ENCODE results near the gene CSF3R. TPM values are rescaled to one million over a fixed set of nuclear protein-coding genes. Genes with fewer than 3 reads are reported as not detected.

CSF3R gene
- total RNA-seq, 3 donors from 2014 or later (not counting 1 experiment from before 2014, with no cell fraction given) = 5.7 to 74.9 (median 11.7) TPM

DNA sequence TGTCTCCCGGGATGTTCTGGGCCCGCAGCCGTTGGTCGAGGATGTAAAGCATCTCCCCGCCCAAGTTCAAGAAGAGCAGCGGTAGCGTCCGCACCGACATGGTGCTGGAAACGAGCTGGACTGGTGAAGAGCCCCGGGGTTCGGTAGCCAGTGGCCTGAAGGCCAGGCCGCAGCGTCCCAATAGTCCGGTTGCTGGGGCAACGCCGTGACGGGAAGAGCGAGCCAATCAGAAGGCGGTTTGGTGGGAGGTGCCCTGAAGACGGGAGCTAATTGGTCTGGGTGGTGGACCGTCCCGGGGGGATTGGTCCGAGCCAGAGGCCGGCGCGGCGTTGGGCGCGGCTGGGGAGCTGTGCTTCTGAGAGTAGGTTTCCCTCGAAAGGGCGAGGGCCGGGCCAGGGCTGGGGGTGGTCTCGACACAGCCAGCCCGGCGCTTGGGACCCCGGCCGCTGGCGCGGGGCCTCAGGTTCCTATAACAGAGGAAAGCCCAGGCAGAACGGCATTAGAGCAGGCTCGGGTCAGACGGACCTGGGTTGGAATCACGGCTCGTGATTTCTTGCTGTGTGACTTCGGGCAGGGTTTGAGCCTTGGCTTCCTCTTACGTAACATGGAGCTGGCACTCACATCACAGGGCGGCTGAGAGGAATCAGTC, 32.3 kb downstream of the CSF3R start, which contains the start of gene OSCP1:
OSCP1 (minus strand) TSS at position 182 of the 649 bp plus-strand sequence; CDS start at position 100, 82 bp downstream.
- Histone ChIP-seq H3K4me3 (ENCODE audit: low read length) (peak within 1 kb of the TSS; percentile 77), H3K27ac (ENCODE audit: low read length) (peak within 1 kb of the TSS; percentile 92), H3K36me3 (ENCODE audit: control insufficient read depth, insufficient read depth, low read length) (peaks cover 9% of the 10 kb centered on the region), H3K4me1 (ENCODE audit: control insufficient read depth, insufficient read depth, low read length) (peaks cover 16% of the 10 kb centered on the region), H3K27me3 (ENCODE audit: control insufficient read depth, insufficient read depth, low read length) (no peaks in the 10 kb centered on the region), H3K9me3 (ENCODE audit: control insufficient read depth, insufficient read depth, low read length) (no peaks in the 10 kb centered on the region)
- ATAC-seq = peak; percentile 97 to 99 (median 98)
- H3K9me3 Mint-ChIP-seq = no peaks in the 10 kb centered on the region
- H3K36me3 Mint-ChIP-seq = no peaks in the 10 kb centered on the region
- TF ChIP-seq, protein P1, sequence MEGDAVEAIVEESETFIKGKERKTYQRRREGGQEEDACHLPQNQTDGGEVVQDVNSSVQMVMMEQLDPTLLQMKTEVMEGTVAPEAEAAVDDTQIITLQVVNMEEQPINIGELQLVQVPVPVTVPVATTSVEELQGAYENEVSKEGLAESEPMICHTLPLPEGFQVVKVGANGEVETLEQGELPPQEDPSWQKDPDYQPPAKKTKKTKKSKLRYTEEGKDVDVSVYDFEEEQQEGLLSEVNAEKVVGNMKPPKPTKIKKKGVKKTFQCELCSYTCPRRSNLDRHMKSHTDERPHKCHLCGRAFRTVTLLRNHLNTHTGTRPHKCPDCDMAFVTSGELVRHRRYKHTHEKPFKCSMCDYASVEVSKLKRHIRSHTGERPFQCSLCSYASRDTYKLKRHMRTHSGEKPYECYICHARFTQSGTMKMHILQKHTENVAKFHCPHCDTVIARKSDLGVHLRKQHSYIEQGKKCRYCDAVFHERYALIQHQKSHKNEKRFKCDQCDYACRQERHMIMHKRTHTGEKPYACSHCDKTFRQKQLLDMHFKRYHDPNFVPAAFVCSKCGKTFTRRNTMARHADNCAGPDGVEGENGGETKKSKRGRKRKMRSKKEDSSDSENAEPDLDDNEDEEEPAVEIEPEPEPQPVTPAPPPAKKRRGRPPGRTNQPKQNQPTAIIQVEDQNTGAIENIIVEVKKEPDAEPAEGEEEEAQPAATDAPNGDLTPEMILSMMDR (IDR thresholded peaks at IDR 0.05) = no peak
- DNase-seq = peak; percentile 85 to 95
- no peaks in the 10 kb centered on the region for H3K27me3 Mint-ChIP-seq (ENCODE audit: low read depth in 2 of 2)
- 2% methylated on average over 48 of the region's 48 CpGs for WGBS (ENCODE audit: insufficient coverage)
- peak within 1 kb of the TSS; percentile 88 for H3K4me3 Mint-ChIP-seq
- H3K27ac Mint-ChIP-seq = peak within 1 kb of the TSS; percentile 87 to 96
- intact Hi-C loops (cut with micrococcal nuclease) = loop anchor here (1.0 kb wide), 1 partner anchor 14 kb away; the partner anchor contains the start of gene MRPS15
- peaks cover 14 to 19% of the 10 kb centered on the region in 2 donors for H3K4me1 Mint-ChIP-seq

DNA sequence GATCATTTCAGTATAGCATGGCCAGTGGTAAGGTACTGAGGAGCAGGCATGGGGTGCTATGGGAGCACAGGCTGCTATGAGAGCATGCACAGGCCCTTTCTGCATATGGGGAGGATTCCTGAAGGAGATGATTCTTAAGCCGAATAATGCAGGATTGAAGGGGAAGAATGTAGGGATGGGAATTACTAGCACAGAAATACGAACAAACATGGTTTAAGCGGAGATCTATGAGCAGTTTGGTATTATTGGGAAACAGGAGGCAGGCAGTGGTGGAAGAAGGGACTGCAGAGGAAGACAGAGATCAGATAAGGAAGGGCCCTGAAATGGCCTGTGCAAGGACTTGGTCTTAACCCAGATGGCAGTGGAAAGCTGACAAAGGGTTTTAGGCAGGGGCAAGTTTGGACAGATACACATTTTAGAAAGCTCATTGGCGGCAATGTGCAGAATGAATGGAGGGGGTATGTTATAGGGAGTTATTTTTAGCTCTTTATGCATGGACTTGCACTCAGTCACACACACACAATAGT, 34.1 kb downstream of the CSF3R start:
- DNase-seq (no peak), ATAC-seq (no peak)
- Histone ChIP-seq H3K9me3 (ENCODE audit: control insufficient read depth, insufficient read depth, low read length) (no peaks in the 10 kb centered on the region), H3K27me3 (ENCODE audit: control insufficient read depth, insufficient read depth, low read length) (no peaks in the 10 kb centered on the region), H3K36me3 (ENCODE audit: control insufficient read depth, insufficient read depth, low read length) (no peaks in the 10 kb centered on the region), H3K27ac (ENCODE audit: low read length) (no peak overlapping the region), H3K4me1 (ENCODE audit: control insufficient read depth, insufficient read depth, low read length) (peaks cover 16% of the 10 kb centered on the region), H3K4me3 (ENCODE audit: low read length) (no peak overlapping the region)
- no peaks in the 10 kb centered on the region for H3K9me3 Mint-ChIP-seq
- intact Hi-C loops (cut with micrococcal nuclease) = no loop called here
- H3K27ac Mint-ChIP-seq = peak overlapping the region; percentile 87 to 96
- no peaks in the 10 kb centered on the region for H3K36me3 Mint-ChIP-seq
- 96% methylated on average over 4 of the region's 4 CpGs for WGBS (ENCODE audit: insufficient coverage)
- TF ChIP-seq, protein P1 (IDR thresholded peaks at IDR 0.05) = no peak
- no peaks in the 10 kb centered on the region for H3K27me3 Mint-ChIP-seq (ENCODE audit: low read depth in 2 of 2)
- H3K4me3 Mint-ChIP-seq = peak overlapping the region; percentile 88
- peaks cover 14 to 19% of the 10 kb centered on the region in 2 donors for H3K4me1 Mint-ChIP-seq

DNA sequence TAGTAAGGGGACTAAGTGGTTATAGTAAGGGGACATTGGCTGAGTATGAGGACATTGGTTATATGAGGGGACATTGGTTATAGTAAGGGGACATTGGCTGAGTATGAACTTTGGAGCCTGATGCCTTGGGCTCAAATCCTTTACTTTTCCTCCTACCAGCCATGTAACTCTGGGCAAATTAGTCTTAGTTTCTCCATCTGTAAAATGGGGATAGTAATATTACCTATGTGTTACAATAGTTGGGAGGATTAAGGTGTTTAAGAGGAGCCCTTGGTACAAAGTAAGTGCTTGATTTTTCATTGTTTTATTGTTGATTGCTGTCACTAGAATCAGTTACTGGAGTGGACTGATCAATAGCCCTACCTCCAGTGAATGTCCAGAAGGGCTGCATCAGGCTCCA, 35.3 kb downstream of the CSF3R start:
- ATAC-seq (no peak), DNase-seq (no peak)
- H3K4me1 Mint-ChIP-seq = peaks cover 14 to 19% of the 10 kb centered on the region in 2 donors
- H3K36me3 ChIP-seq (ENCODE audit: control insufficient read depth, insufficient read depth, low read length) = no peaks in the 10 kb centered on the region
- TF ChIP-seq, protein P1 (IDR thresholded peaks at IDR 0.05) = no peak
- no peaks in the 10 kb centered on the region for H3K9me3 ChIP-seq (ENCODE audit: control insufficient read depth, insufficient read depth, low read length)
- peaks cover 16% of the 10 kb centered on the region for H3K4me1 ChIP-seq (ENCODE audit: control insufficient read depth, insufficient read depth, low read length)
- H3K27ac ChIP-seq (ENCODE audit: low read length) = no peak overlapping the region
- no peak overlapping the region for H3K4me3 ChIP-seq (ENCODE audit: low read length)
- intact Hi-C loops (cut with micrococcal nuclease) = no loop called here
- H3K4me3 Mint-ChIP-seq = no peak overlapping the region
- no peaks in the 10 kb centered on the region for H3K9me3 Mint-ChIP-seq
- H3K36me3 Mint-ChIP-seq = no peaks in the 10 kb centered on the region
- H3K27me3 ChIP-seq (ENCODE audit: control insufficient read depth, insufficient read depth, low read length) = no peaks in the 10 kb centered on the region
- H3K27ac Mint-ChIP-seq = no peak overlapping the region
- H3K27me3 Mint-ChIP-seq (ENCODE audit: low read depth in 2 of 2) = no peaks in the 10 kb centered on the region
